GM19239 (cell line): ENCODE measurements around the gene CDH11.

Experiments used
- DNase-seq: peaks from one replicate; pipeline ENCODE4 v3.0.0; 2011; ENCODE audit warnings: low spot score; ENCODE audit not compliant: insufficient read length
- FAIRE-seq: peaks from 2 replicates; lab custom pipeline; 2011; peaks lifted over from hg19 to GRCh38; lab: Jason Lieb, UNC

CDH11 gene

GRCh38 chr16:65075877-65076276, 46.0 kb downstream of the CDH11 start:
- FAIRE-seq: no peak
- no peak for DNase-seq

GRCh38 chr16:65071433-65072311, 50.2 kb downstream of the CDH11 start:
- DNase-seq (no peak), FAIRE-seq (no peak)

GRCh38 chr16:65070831-65071432, 50.9 kb downstream of the CDH11 start:
- FAIRE-seq (no peak), DNase-seq (no peak)

GRCh38 chr16:65069766-65070165, 52.1 kb downstream of the CDH11 start:
- DNase-seq: no peak

GRCh38 chr16:65069065-65069464, 52.8 kb downstream of the CDH11 start:
- DNase-seq (no peak), FAIRE-seq (no peak)

More at GRCh38 chr16:65069766-65070165, 52.1 kb downstream of the CDH11 start:
- FAIRE-seq: no peak

GRCh38 chr16:65068151-65068740, 53.6 kb downstream of the CDH11 start:
- no peak for DNase-seq
- FAIRE-seq: no peak

GRCh38 chr16:65066651-65067050, 55.2 kb downstream of the CDH11 start:
- DNase-seq: no peak
- FAIRE-seq: no peak

- FAIRE-seq: no peak
- DNase-seq: no peak
Observed at GRCh38 chr16:65065031-65065430, 56.8 kb downstream of the CDH11 start.

- DNase-seq (no peak), FAIRE-seq (no peak)
Observed at GRCh38 chr16:65064131-65064530, 57.7 kb downstream of the CDH11 start.

- no peak for DNase-seq
- no peak for FAIRE-seq
Observed at GRCh38 chr16:65062736-65063583, 58.9 kb downstream of the CDH11 start.

- FAIRE-seq: no peak
- DNase-seq: no peak
Observed at GRCh38 chr16:65061935-65062518, 59.8 kb downstream of the CDH11 start.

- FAIRE-seq: no peak
- no peak for DNase-seq
Observed at GRCh38 chr16:65061263-65061662, 60.6 kb downstream of the CDH11 start.

- FAIRE-seq: no peak
- no peak for DNase-seq
Observed at GRCh38 chr16:65059406-65059980, 62.4 kb downstream of the CDH11 start.

GRCh38 chr16:65057184-65057583, 64.7 kb downstream of the CDH11 start:
- FAIRE-seq: no peak

GRCh38 chr16:65054457-65054856, 67.4 kb downstream of the CDH11 start:
- no peak for FAIRE-seq
- DNase-seq: no peak

More at GRCh38 chr16:65057184-65057583, 64.7 kb downstream of the CDH11 start:
- DNase-seq: no peak

GRCh38 chr16:65049679-65050078, 72.2 kb downstream of the CDH11 start:
- DNase-seq (no peak), FAIRE-seq (no peak)

- DNase-seq: no peak
- FAIRE-seq: no peak
Observed at GRCh38 chr16:65045961-65046360, 75.9 kb downstream of the CDH11 start.

GRCh38 chr16:65044873-65045272, 77.0 kb downstream of the CDH11 start:
- FAIRE-seq (no peak), DNase-seq (no peak)

- FAIRE-seq (no peak), DNase-seq (no peak)
Observed at GRCh38 chr16:65044026-65044425, 77.8 kb downstream of the CDH11 start.
